Measurements from ENCODE around the gene RAB11FIP4. TPM values are rescaled to one million over a fixed set of nuclear protein-coding genes. Genes with fewer than 3 reads are reported as not detected.

RAB11FIP4 gene
- total RNA-seq, 1 experiment from 2014 or later: 15.1 TPM

DNA sequence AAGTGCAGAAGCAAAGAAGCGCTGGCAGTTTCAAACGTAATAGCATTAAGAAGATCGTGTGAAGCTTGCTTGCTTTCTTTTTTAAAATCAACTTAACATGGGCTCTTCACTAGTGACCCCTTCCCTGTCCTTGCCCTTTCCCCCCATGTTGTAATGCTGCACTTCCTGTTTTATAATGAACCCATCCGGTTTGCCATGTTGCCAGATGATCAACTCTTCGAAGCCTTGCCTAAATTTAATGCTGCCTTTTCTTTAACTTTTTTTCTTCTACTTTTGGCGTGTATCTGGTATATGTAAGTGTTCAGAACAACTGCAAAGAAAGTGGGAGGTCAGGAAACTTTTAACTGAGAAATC is 17.4 kb upstream of the RAB11FIP4 start:
- H4K20me1 ChIP-seq (ENCODE audit: insufficient read depth): no peaks in the 10 kb centered on the region
- ChIA-PET CTCF (interaction anchor here (1.0 kb wide), 1 partner anchor 8 kb away, joined by 3 read pairs; no protein-coding TSS in a partner anchor), POLR2A (no interaction called here), RAD21 (ENCODE audit: low non-redundant PET in 1 of 2, low total read pairs in 2 of 2, uncharacterized antibody in 2 of 2, unreplicated experiment in 2 of 2) (no interaction called here)
- H3K9me2 ChIP-seq (ENCODE audit: insufficient read depth): no peaks in the 10 kb centered on the region
- no peaks in the 10 kb centered on the region for H3K79me2 ChIP-seq (ENCODE audit: insufficient read depth, low read length)
- H3K36me3 ChIP-seq (ENCODE audit: control insufficient read depth in 1 of 2, insufficient read depth in 2 of 2, low read length in 2 of 2): peaks cover 0 to 9% of the 10 kb centered on the region in 2 experiments; a peak in 1 of 4 replicates
- H3K27me3 ChIP-seq (ENCODE audit: insufficient read depth, low read length): no peaks in the 10 kb centered on the region
- no peak overlapping the region for H3K27ac ChIP-seq (ENCODE audit: low read depth, low read length)
- no TSS peak for BruUV-seq (replicated peaks)
- no peak overlapping the region for H3K9ac ChIP-seq (ENCODE audit: low read length)
- H3K4me2 ChIP-seq (ENCODE audit: low read length): no peak overlapping the region
- no peak overlapping the region for H3K4me3 ChIP-seq (replicated peaks in 1 of 2; ENCODE audit: low read depth in 1 of 2, low read length in 2 of 2)
- no peak for ATAC-seq
- H3K4me1 ChIP-seq (ENCODE audit: control insufficient read depth in 1 of 2, insufficient read depth in 2 of 2, low read length in 2 of 2): no peaks in the 10 kb centered on the region
- H2AFZ ChIP-seq (ENCODE audit: low read depth, low read length, poor library complexity, severe bottlenecking): no peak overlapping the region
- intact Hi-C loops (cut with micrococcal nuclease): no loop called here
- no peak for TF ChIP-seq POLR2AphosphoS5 (IDR thresholded peaks at IDR 0.05; ENCODE audit: low read depth, low read length)
- TF ChIP-seq ELF1 (IDR thresholded peaks at IDR 0.05; ENCODE audit: borderline replicate concordance, low read depth): no peak
- no peak for TF ChIP-seq ZFX (IDR thresholded peaks at IDR 0.05)
- no peak for TF ChIP-seq RAD21 (IDR thresholded peaks at IDR 0.05; ENCODE audit: low read depth)
- no peak for TF ChIP-seq SRF (IDR thresholded peaks at IDR 0.05; ENCODE audit: low read depth)
- no peak for DNase-seq (ENCODE audit: low read depth, low spot score)
- H3K9me3 ChIP-seq (ENCODE audit: control insufficient read depth in 1 of 2, insufficient read depth in 1 of 2, low read depth in 1 of 2, low read length in 2 of 2): no peaks in the 10 kb centered on the region

DNA sequence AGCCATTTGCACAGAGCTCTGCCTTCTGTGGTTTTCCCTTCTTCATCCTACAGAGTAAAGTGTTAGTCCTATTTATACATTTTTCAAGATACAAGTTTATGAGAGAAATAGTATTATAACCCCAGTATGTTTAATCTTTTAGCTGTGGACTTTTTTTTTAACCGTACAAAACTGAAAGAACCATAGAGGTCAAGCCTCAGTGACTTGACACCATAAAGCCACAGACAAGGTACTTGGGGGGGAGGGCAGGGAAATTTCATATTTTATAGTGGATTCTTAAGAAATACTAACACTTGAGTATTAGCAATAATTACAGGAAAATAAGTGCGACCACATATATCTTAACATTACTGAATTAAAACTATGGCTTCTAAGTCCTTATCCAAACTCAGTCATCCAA is 17.0 kb upstream of the RAB11FIP4 start:
- BruUV-seq (replicated peaks): no TSS peak
- CTCF ChIA-PET: interaction anchor here (1.0 kb wide), 1 partner anchor 8 kb away, joined by 3 read pairs; no protein-coding TSS in a partner anchor
- intact Hi-C loops (cut with micrococcal nuclease): no loop called here

More for the DNA sequence above, 17.0 kb upstream of the RAB11FIP4 start:
- no peaks in the 10 kb centered on the region for H3K79me2 ChIP-seq (ENCODE audit: insufficient read depth, low read length)
- ChIA-PET POLR2A (no interaction called here), RAD21 (ENCODE audit: low non-redundant PET in 1 of 2, low total read pairs in 2 of 2, uncharacterized antibody in 2 of 2, unreplicated experiment in 2 of 2) (interaction anchor here in 1 of 2 experiments (0.5 to 0.6 kb wide), 2 partner anchors 120 to 391 kb away, joined by 3 to 5 read pairs; no protein-coding TSS in a partner anchor)
- no peaks in the 10 kb centered on the region for H3K27me3 ChIP-seq (ENCODE audit: insufficient read depth, low read length)
- peaks cover 0 to 9% of the 10 kb centered on the region in 2 experiments; a peak in 1 of 4 replicates for H3K36me3 ChIP-seq (ENCODE audit: control insufficient read depth in 1 of 2, insufficient read depth in 2 of 2, low read length in 2 of 2)
- no peak overlapping the region for H3K4me3 ChIP-seq (replicated peaks in 1 of 2; ENCODE audit: low read depth in 1 of 2, low read length in 2 of 2)
- no peak for DNase-seq (ENCODE audit: low read depth, low spot score)
- no peaks in the 10 kb centered on the region for H3K9me2 ChIP-seq (ENCODE audit: insufficient read depth)
- H3K4me2 ChIP-seq (ENCODE audit: low read length): no peak overlapping the region
- no peak overlapping the region for H3K27ac ChIP-seq (ENCODE audit: low read depth, low read length)
- TF ChIP-seq FOSL1 (IDR thresholded peaks at IDR 0.05; ENCODE audit: low read depth) (no peak), CEBPB (IDR thresholded peaks at IDR 0.05; ENCODE audit: low read depth) (no peak), SP1 (IDR thresholded peaks at IDR 0.05; ENCODE audit: low read depth) (no peak), ELF1 (IDR thresholded peaks at IDR 0.05; ENCODE audit: borderline replicate concordance, low read depth) (no peak), SIN3A (IDR thresholded peaks at IDR 0.05; ENCODE audit: low read depth) (no peak), YY1 (IDR thresholded peaks at IDR 0.05; ENCODE audit: extremely low read depth, insufficient replicate concordance, low read depth, low read length) (no peak), POLR2AphosphoS5 (IDR thresholded peaks at IDR 0.05; ENCODE audit: low read depth, low read length) (no peak)
- TF ChIP-seq, protein P1, sequence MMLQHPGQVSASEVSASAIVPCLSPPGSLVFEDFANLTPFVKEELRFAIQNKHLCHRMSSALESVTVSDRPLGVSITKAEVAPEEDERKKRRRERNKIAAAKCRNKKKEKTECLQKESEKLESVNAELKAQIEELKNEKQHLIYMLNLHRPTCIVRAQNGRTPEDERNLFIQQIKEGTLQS (IDR thresholded peaks at IDR 0.05): no peak
- TF ChIP-seq, protein P2, sequence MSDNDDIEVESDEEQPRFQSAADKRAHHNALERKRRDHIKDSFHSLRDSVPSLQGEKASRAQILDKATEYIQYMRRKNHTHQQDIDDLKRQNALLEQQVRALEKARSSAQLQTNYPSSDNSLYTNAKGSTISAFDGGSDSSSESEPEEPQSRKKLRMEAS (IDR thresholded peaks at IDR 0.05): no peak
- ATAC-seq: no peak
- H3K9me3 ChIP-seq (ENCODE audit: control insufficient read depth in 1 of 2, insufficient read depth in 1 of 2, low read depth in 1 of 2, low read length in 2 of 2): no peaks in the 10 kb centered on the region
- no peak overlapping the region for H2AFZ ChIP-seq (ENCODE audit: low read depth, low read length, poor library complexity, severe bottlenecking)
- no peaks in the 10 kb centered on the region for H3K4me1 ChIP-seq (ENCODE audit: control insufficient read depth in 1 of 2, insufficient read depth in 2 of 2, low read length in 2 of 2)
- no peaks in the 10 kb centered on the region for H4K20me1 ChIP-seq (ENCODE audit: insufficient read depth)
- no peak overlapping the region for H3K9ac ChIP-seq (ENCODE audit: low read length)

Data from HCT116 (cell line).